ENCODE results near the gene GPSM3. TPM values are rescaled to one million over a fixed set of nuclear protein-coding genes. Genes with fewer than 3 reads are reported as not detected.

Gene GPSM3
- total RNA-seq, result 1 to 10 TPM in 3 of 4 donors, not detected in 1; 2.3 to 9.7 (median 3.5) TPM

- no peak for DNase-seq
- H3K4me1 ChIP-seq, result peaks cover 3 to 7% of the 10 kb centered on the region in 2 donors
- TF ChIP-seq POLR2A (IDR thresholded peaks at IDR 0.05), result no peak
- no peak for TF ChIP-seq CTCF (IDR thresholded peaks at IDR 0.05)
- intact Hi-C loops (cut with DNase I; ENCODE audit: low total_unique reads), result no loop called here
- H3K9me3 ChIP-seq, result no peaks in the 10 kb centered on the region
- H3K27ac ChIP-seq, result peak within 1 kb of the TSS; percentile 98 to 100
- H3K36me3 ChIP-seq, result no peaks in the 10 kb centered on the region
- H3K27me3 ChIP-seq, result no peaks in the 10 kb centered on the region
- no peak within 1 kb of the TSS for H3K4me3 ChIP-seq
Measured at GRCh38 chr6:32192608-32193039, at the start of gene GPSM3. Gene GPSM3 (minus strand): TSS chr6:32192643. CDS start chr6:32192513, 130 bp downstream.

- intact Hi-C loops (cut with DNase I; ENCODE audit: low total_unique reads), result no loop called here
- no peak for DNase-seq
- TF ChIP-seq CTCF (IDR thresholded peaks at IDR 0.05), result no peak
- TF ChIP-seq POLR2A (IDR thresholded peaks at IDR 0.05), result no peak
- Histone ChIP-seq H3K9me3 (no peaks in the 10 kb centered on the region), H3K4me1 (no peaks in the 10 kb centered on the region), H3K36me3 (no peaks in the 10 kb centered on the region), H3K4me3 (no peak overlapping the region), H3K27me3 (no peaks in the 10 kb centered on the region), H3K27ac (no peak overlapping the region)
Measured at GRCh38 chr6:32240686-32241085, 48.2 kb upstream of the GPSM3 start.

GRCh38 chr6:32239462-32239861 lies 47.0 kb upstream of the GPSM3 start:
- no peaks in the 10 kb centered on the region for H3K27me3 ChIP-seq
- no peaks in the 10 kb centered on the region for H3K9me3 ChIP-seq
- no peak overlapping the region for H3K27ac ChIP-seq
- TF ChIP-seq POLR2A (IDR thresholded peaks at IDR 0.05) (no peak), CTCF (IDR thresholded peaks at IDR 0.05) (no peak)
- no peak for DNase-seq
- H3K4me3 ChIP-seq, result no peak overlapping the region
- no peaks in the 10 kb centered on the region for H3K4me1 ChIP-seq
- no peaks in the 10 kb centered on the region for H3K36me3 ChIP-seq
- intact Hi-C loops (cut with DNase I; ENCODE audit: low total_unique reads), result no loop called here

- no peak overlapping the region for H3K4me3 ChIP-seq
- H3K4me1 ChIP-seq, result no peaks in the 10 kb centered on the region
- no peak for DNase-seq
- H3K27ac ChIP-seq, result peak overlapping the region; percentile 13 to 26
- intact Hi-C loops (cut with DNase I; ENCODE audit: low total_unique reads), result no loop called here
- no peak for TF ChIP-seq CTCF (IDR thresholded peaks at IDR 0.05)
- TF ChIP-seq POLR2A (IDR thresholded peaks at IDR 0.05), result no peak
- no peaks in the 10 kb centered on the region for H3K27me3 ChIP-seq
- H3K9me3 ChIP-seq, result no peaks in the 10 kb centered on the region
- no peaks in the 10 kb centered on the region for H3K36me3 ChIP-seq
Measured at GRCh38 chr6:32234934-32235333, 42.5 kb upstream of the GPSM3 start.

GRCh38 chr6:32226434-32226833 lies 34.0 kb upstream of the GPSM3 start:
- Histone ChIP-seq H3K36me3 (no peaks in the 10 kb centered on the region), H3K4me3 (no peak overlapping the region), H3K4me1 (no peaks in the 10 kb centered on the region), H3K27me3 (no peaks in the 10 kb centered on the region), H3K27ac (no peak overlapping the region), H3K9me3 (no peaks in the 10 kb centered on the region)
- TF ChIP-seq POLR2A (IDR thresholded peaks at IDR 0.05) (no peak), CTCF (IDR thresholded peaks at IDR 0.05) (no peak)
- no peak for DNase-seq
- intact Hi-C loops (cut with DNase I; ENCODE audit: low total_unique reads), result no loop called here

Measured in uterus (tissue), 4 donors.